ENCODE results near the gene CLN6.

- TF ChIP-seq, protein P1, sequence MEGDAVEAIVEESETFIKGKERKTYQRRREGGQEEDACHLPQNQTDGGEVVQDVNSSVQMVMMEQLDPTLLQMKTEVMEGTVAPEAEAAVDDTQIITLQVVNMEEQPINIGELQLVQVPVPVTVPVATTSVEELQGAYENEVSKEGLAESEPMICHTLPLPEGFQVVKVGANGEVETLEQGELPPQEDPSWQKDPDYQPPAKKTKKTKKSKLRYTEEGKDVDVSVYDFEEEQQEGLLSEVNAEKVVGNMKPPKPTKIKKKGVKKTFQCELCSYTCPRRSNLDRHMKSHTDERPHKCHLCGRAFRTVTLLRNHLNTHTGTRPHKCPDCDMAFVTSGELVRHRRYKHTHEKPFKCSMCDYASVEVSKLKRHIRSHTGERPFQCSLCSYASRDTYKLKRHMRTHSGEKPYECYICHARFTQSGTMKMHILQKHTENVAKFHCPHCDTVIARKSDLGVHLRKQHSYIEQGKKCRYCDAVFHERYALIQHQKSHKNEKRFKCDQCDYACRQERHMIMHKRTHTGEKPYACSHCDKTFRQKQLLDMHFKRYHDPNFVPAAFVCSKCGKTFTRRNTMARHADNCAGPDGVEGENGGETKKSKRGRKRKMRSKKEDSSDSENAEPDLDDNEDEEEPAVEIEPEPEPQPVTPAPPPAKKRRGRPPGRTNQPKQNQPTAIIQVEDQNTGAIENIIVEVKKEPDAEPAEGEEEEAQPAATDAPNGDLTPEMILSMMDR (IDR thresholded peaks at IDR 0.05): no peak
- no peak for TF ChIP-seq POLR2A (IDR thresholded peaks at IDR 0.05)
Observed at GRCh38 chr15:68214838-68215254, 14.7 kb downstream of the CLN6 start.
